GM21381 (cell line): ENCODE data around the gene MEGF9.
A peak's percentile ranks its signal among the peaks of the same experiment; 100 is the strongest.
"Not testable (repeated sequence)": the region's sequence is repeated elsewhere in the genome, so short reads cannot be mapped to it uniquely, and the experiment has no call there.

Source experiments
- ATAC-seq: cut with Tn5 transposase; IDR thresholded peaks from one replicate; pipeline ENCODE4 v1.9.1; 2021; ENCODE audit warnings: mild to moderate bottlenecking, moderate library complexity; ENCODE audit not compliant: unreplicated experiment

The MEGF9 gene

GRCh38 chr9:120580051-120580896 lies 134.0 kb downstream of the MEGF9 start, which contains the start of gene CDK5RAP2:
TSS of gene CDK5RAP2 (minus strand) at chr9:120580167. CDS start at chr9:120579978, 189 bp downstream.
- ATAC-seq: peak; percentile 92

GRCh38 chr9:120579139-120580050 lies 134.9 kb downstream of the MEGF9 start:
- ATAC-seq: peak; percentile 30

DNA sequence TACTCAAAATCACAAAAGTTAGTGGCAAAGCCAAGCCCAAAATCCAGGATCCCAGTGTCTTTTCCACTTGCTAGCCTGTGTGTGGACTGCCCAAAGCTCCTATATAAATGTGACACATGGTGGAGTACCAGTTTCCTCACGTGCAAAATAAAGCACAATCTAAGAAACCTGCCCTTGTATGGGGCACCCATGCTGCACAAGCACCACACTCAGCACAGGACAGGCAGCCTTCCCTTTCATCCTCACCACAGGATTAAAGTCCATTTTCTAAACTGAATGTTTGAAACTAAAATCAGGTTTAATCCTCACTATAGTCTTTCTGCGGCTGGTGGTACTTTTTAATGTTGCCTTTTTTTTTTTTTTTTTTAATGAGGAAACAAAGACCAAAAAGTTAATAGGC lies 139.8 kb downstream of the MEGF9 start:
- no peak for ATAC-seq

GRCh38 chr9:120572472-120572871 lies 141.8 kb downstream of the MEGF9 start:
- no peak for ATAC-seq

GRCh38 chr9:120571443-120572257 lies 142.6 kb downstream of the MEGF9 start:
- ATAC-seq: no peak

- ATAC-seq: no peak
Measured at GRCh38 chr9:120570296-120570695, 144.0 kb downstream of the MEGF9 start.

GRCh38 chr9:120569556-120569955 lies 144.7 kb downstream of the MEGF9 start:
- no peak for ATAC-seq

DNA sequence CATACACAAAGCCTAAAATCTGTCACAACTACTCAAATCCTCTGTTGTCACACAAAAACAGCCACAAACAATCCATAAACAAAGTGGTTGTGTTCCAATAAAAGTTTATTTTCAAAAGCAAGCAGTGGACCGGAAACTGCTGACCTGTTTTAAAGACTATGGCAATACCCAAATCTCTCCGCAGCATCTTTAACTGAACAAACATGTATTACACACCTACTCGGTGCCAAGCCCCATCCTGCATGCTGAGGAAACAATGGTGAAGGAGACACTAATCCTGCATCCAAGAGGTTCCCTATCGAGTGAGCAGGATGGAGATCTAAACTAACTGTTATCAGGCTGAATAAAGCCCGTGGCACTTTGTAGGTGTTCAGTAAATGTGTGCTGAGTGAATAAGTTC lies 145.5 kb downstream of the MEGF9 start:
- no peak for ATAC-seq

GRCh38 chr9:120567874-120568273 lies 146.4 kb downstream of the MEGF9 start:
- ATAC-seq: no peak

GRCh38 chr9:120567081-120567480 lies 147.2 kb downstream of the MEGF9 start:
- no peak for ATAC-seq

GRCh38 chr9:120564589-120564988 lies 149.7 kb downstream of the MEGF9 start:
- no peak for ATAC-seq

DNA sequence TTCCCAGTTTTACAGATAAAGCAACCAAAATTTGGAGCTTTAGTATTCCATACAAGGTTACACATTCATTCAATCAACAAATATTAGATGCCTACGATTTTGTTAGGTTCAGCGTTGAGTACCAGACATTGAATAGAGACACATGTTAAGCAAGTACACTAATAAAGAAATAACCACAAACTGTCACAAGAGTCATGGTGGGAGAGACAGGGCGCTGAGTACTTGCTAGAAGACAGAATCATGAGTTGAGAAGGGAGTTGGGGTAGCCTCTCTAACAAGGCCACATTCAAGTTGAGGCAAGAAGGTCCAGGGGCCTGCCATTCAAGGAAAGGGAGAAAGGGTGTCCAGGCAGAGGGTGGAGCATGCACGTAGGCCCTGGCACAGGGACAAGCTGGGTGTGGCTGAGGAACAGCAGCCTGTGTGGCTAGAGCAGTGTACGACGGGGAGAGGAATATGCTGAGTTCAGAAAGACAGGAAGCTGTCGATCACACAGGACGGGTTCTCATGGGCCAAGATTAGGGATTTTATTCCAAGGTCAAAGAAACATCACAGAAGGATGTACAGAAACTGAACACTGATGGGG lies 151.3 kb downstream of the MEGF9 start:
- ATAC-seq: no peak

DNA sequence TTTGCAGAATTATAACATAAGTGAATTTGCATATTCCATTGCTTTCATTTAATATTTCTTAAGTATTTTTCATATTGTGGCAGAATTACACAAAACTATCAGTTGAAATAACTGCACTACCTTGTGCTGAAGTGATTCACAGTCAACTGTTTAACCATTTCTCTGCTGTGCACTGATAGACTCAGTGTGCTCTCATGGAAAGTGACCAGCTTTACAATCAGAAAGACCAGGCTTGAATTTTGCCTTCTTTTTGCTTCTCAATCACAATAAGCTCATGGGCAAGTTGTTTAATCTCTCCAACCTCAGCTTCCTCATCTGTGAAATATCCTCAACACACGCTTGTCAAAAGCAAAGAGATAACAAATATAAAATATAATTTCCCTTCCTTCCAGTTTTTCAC lies 152.6 kb downstream of the MEGF9 start:
- no peak for ATAC-seq

DNA sequence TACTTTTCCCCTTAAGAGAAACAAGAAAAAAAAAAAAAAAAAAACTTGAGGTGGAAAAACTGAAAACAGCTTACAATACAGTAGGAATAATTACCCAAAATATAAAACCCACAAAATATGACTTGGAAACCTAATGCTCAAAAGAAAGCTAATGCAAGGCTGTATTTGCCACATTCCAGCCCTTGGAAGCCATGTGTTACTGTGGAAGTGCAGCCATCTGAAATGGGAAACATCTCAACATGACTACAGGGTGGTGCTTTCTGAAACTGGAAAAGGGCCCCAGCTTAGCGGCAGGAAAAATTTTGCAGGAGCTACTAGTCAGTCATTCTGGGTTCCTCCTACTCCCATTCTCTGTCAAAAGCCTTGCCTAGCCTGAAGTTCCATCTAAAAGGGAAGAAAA lies 154.7 kb downstream of the MEGF9 start:
- ATAC-seq: no peak

- ATAC-seq: no peak
Measured at GRCh38 chr9:120558454-120558853, 155.8 kb downstream of the MEGF9 start.

- no peak for ATAC-seq
Measured at GRCh38 chr9:120557205-120557604, 157.1 kb downstream of the MEGF9 start.

DNA sequence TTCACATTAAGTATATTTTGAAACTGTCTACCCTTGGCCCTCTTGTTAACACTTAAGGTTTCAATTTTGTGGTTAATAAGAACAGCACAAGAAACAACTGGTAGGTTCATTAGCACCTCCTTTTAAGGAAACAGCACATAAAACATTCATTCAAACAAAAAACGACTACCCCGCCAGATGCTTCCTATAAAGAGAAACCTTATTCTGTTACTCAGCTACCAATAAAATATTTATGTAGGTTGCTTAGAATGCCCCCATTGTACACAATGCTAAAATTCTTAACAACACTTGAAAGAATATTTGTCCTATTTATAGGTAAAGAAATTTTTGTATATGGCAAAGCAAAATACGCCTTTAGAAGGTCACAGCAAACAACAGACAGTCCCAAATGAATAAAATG lies 157.5 kb downstream of the MEGF9 start:
- no peak for ATAC-seq

DNA sequence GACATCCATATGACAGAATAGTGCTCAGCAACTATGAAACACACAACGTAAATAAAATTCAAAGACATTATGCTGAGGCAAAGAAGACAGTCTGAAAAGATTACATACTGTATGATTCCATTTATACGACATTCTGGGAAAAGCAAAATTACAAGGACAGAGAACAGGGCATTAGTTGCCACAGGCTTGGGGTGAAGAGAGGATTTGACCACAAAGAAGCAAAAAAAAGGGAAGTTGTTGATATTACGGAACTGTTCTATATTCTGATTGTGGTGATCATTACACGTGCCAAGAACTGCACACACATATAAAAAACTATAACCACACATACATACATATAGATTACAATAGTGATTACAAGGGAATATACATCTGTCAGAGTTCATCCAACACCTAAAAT lies 158.4 kb downstream of the MEGF9 start:
- no peak for ATAC-seq

DNA sequence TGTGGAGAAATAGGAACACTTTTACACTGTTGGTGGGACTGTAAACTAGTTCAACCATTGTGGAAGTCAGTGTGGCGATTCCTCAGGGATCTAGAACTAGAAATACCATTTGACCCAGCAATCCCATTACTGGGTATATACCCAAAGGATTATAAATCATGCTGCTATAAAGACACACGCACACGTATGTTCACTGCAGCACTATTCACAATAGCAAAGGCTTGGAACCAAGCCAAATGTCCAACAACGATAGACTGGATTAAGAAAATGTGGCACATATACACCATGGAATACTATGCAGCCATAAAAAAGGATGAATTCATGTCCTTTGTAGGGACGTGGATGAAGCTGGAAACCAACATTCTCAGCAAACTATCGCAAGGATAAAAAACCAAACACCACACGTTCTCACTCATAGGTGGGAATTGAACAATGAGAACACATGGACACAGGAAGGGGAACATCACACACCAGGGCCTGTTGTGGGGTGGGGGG lies 162.0 kb downstream of the MEGF9 start:
- ATAC-seq: not testable (repeated sequence)
